HepG2 (cell line): ENCODE data around the gene SECTM1. TPM values are rescaled to one million over a fixed set of nuclear protein-coding genes. Genes with fewer than 3 reads are reported as not detected.

Experiments
- ARNT ChIP-seq: fragments of 450-650 bp; IDR thresholded peaks from 2 replicates; pipeline ENCODE4 v1.6.1; 2017
- ATF7 ChIP-seq, 2 experiments: fragments of 450-650 bp in 1 of 2; sonication (generic) in 1 of 2; formaldehyde crosslinking in 1 of 2; IDR thresholded peaks; 2 replicates each; pipeline versions ENCODE4 v1.4.0 to v1.6.1; 2016 to 2020; ENCODE audit warnings: antibody characterized with exemption in 1 of 2, mild to moderate bottlenecking in 1 of 2, missing genetic modification reagents in 1 of 2
- ERF ChIP-seq: IDR thresholded peaks from 2 replicates; pipeline ENCODE4 v1.6.1; 2018; ENCODE audit warnings: missing biosample characterization, missing genetic modification reagents
- FOXM1 ChIP-seq: sonication (generic); formaldehyde crosslinking; IDR thresholded peaks from 2 replicates; pipeline ENCODE4 v1.5.0; 2020; ENCODE audit warnings: missing genetic modification reagents
- ISL2 ChIP-seq: sonication (generic); formaldehyde crosslinking; IDR thresholded peaks from 2 replicates; pipeline ENCODE4 v1.5.0; 2020; ENCODE audit warnings: missing genetic modification reagents
- KLF6 ChIP-seq: IDR thresholded peaks from 2 replicates; pipeline ENCODE4 v1.8.0; 2016; ENCODE audit warnings: missing biosample characterization, missing genetic modification reagents
- POLR2G ChIP-seq: fragments of 200-400 bp; formaldehyde crosslinking; IDR thresholded peaks from 2 replicates; pipeline ENCODE4 v1.6.1; 2018; ENCODE audit warnings: mild to moderate bottlenecking, low read depth, low read length, moderate library complexity
- PPARG ChIP-seq: conservative IDR thresholded peaks from 2 replicates; pipeline ENCODE4 v1.6.1; 2016; ENCODE audit warnings: missing biosample characterization, missing genetic modification reagents
- SP5 ChIP-seq: IDR thresholded peaks from 2 replicates; pipeline ENCODE4 v1.6.1; 2016; ENCODE audit warnings: low read depth, borderline replicate concordance
- SYNCRIP ChIP-seq: fragments of 200-400 bp; formaldehyde crosslinking; IDR thresholded peaks from 2 replicates; pipeline ENCODE4 v1.6.1; 2018; ENCODE audit warnings: mild to moderate bottlenecking, low read depth, low read length; ENCODE audit not compliant: insufficient read depth
- TAF1 ChIP-seq: sonication (generic); formaldehyde crosslinking; IDR thresholded peaks from 2 replicates; pipeline ENCODE4 v1.4.0; 2020; ENCODE audit warnings: missing genetic modification reagents
- TBL1XR1 ChIP-seq: fragments of 150-350 bp; IDR thresholded peaks from 2 replicates; pipeline ENCODE4 v1.6.1; 2014; ENCODE audit warnings: borderline replicate concordance, low read length; ENCODE audit not compliant: partially characterized antibody
- TOE1 ChIP-seq: sonication (generic); formaldehyde crosslinking; IDR thresholded peaks from 2 replicates; pipeline ENCODE4 v1.4.0; 2020; ENCODE audit warnings: mild to moderate bottlenecking, missing genetic modification reagents
- ZBTB7A ChIP-seq: sonication (generic); formaldehyde crosslinking; IDR thresholded peaks from 2 replicates; pipeline ENCODE4 v1.8.0; 2022; ENCODE audit warnings: mild to moderate bottlenecking, missing genetic modification reagents
- ZMAT3 ChIP-seq: sonication (generic); formaldehyde crosslinking; conservative IDR thresholded peaks from 2 replicates; pipeline ENCODE4 v1.7.0; 2021; ENCODE audit warnings: missing genetic modification reagents
- ZMAT5 ChIP-seq: sonication (generic); formaldehyde crosslinking; IDR thresholded peaks from 2 replicates; pipeline ENCODE4 v1.5.0; 2020; ENCODE audit warnings: mild to moderate bottlenecking, low read depth, missing genetic modification reagents, borderline replicate concordance
- ZNF12 ChIP-seq: sonication (generic); formaldehyde crosslinking; IDR thresholded peaks from 2 replicates; pipeline ENCODE4 v1.5.0; 2020; ENCODE audit warnings: missing genetic modification reagents
- ZNF138 ChIP-seq: sonication (generic); formaldehyde crosslinking; IDR thresholded peaks from 2 replicates; pipeline ENCODE4 v1.5.0; 2020; ENCODE audit warnings: mild to moderate bottlenecking, low read depth, missing genetic modification reagents
- ZNF468 ChIP-seq: sonication (generic); formaldehyde crosslinking; IDR thresholded peaks from 2 replicates; pipeline ENCODE4 v1.8.0; 2022; ENCODE audit warnings: mild to moderate bottlenecking, moderate library complexity, missing genetic modification reagents
- ZNF790 ChIP-seq: sonication (generic); formaldehyde crosslinking; IDR thresholded peaks from 2 replicates; pipeline ENCODE4 v1.8.0; 2022; ENCODE audit warnings: missing genetic modification reagents, mild to moderate bottlenecking, borderline replicate concordance
- ZNF841 ChIP-seq: sonication (generic); formaldehyde crosslinking; IDR thresholded peaks from 2 replicates; pipeline ENCODE4 v1.8.1; 2023; ENCODE audit warnings: missing genetic modification reagents, borderline replicate concordance
- polyA plus RNA-seq, 8 experiments: library from polyadenylated mRNA; depleted of rRNA in 3 of 8; stranded (reverse) in 7 of 8; unstranded in 1 of 8; fragments of >200 nt; fragmentation: Illumina TruSeq in 4 of 8; extraction: Trizol in 4 of 8; gene quantifications; 2 replicates each; pipeline versions ENCODE4 v1.2.1 to v1.2.3, GENCODE V29; 2011 to 2016; ENCODE audit warnings: low read depth in 4 of 8, missing spikeins in 1 of 8, mixed read lengths in 1 of 8; ENCODE audit not compliant: insufficient read depth in 1 of 8
- total RNA-seq, 5 experiments: library from RNA; depleted of rRNA; stranded (reverse); fragments of >200 nt; fragmentation: Illumina TruSeq; extraction: Trizol; gene quantifications; 2 replicates each; pipeline ENCODE4 v1.2.3, GENCODE V29; 2016; ENCODE audit warnings: low read depth in 1 of 5
- TF ChIP-seq, protein P1 (sequence below): sonication (generic); formaldehyde crosslinking; conservative IDR thresholded peaks from 2 replicates; pipeline ENCODE4 v1.8.0; 2022; ENCODE audit warnings: low read depth, missing genetic modification reagents
- TF ChIP-seq, protein P2 (sequence below): sonication (generic); formaldehyde crosslinking; IDR thresholded peaks from 2 replicates; pipeline ENCODE4 v1.8.0; 2022; ENCODE audit warnings: missing genetic modification reagents, mild to moderate bottlenecking, inconsistent platforms, borderline replicate concordance
- TF ChIP-seq, protein P3 (sequence below): IDR thresholded peaks from 2 replicates; pipeline ENCODE4 v1.6.1; 2018; ENCODE audit warnings: missing genetic modification reagents
- TF ChIP-seq, protein P4 (sequence below): sonication (generic); formaldehyde crosslinking; IDR thresholded peaks from 2 replicates; pipeline ENCODE4 v1.5.0; 2020; ENCODE audit warnings: missing genetic modification reagents, mild to moderate bottlenecking, borderline replicate concordance

SECTM1 gene
- total and polyA plus RNA-seq, 2 of the 13 experiments (the other 11 are each of a cell fraction or from before 2014, with no cell fraction given), result 3.5 to 5.3 TPM

DNA sequence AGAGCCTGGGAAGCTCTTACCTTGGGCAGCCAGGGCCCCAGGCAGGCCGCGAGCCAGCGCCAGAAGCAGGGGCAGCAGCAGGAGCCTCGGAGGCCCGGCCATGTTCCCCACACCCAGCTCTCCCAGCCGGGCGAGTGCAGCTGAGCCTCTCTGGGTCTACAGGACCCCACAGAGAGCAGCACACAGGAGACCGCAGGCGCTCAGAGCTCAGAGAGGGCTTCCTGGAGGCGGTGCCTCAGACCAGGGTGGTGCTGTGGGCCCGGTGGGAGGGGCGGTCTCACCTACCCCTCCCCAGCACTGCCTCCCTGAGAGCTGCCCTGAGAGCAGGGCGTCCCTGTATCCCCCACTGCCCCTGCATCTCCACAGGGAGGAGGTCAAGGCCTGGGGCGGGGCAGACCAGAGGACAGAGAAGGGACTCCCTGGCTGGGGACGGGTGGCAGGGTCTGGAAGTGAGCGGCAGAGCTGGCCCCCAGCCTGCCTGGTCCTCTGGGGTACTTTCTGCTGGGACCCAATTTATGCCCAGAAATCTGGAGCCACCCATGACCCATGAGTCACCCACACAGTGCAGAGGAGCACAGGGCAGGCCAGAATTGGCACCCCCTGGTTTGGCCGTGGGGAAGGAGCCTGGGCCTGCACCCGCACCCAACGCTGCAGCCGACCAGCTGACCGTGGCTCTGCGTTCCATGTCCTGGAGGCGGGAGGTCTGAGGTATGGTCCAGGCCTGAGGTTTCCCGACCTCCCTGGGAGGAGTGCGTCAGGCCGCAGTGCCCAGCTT lies 16.0 kb downstream of the SECTM1 start, which contains the start of gene CD7 (continued):
- TF ChIP-seq, protein P1, sequence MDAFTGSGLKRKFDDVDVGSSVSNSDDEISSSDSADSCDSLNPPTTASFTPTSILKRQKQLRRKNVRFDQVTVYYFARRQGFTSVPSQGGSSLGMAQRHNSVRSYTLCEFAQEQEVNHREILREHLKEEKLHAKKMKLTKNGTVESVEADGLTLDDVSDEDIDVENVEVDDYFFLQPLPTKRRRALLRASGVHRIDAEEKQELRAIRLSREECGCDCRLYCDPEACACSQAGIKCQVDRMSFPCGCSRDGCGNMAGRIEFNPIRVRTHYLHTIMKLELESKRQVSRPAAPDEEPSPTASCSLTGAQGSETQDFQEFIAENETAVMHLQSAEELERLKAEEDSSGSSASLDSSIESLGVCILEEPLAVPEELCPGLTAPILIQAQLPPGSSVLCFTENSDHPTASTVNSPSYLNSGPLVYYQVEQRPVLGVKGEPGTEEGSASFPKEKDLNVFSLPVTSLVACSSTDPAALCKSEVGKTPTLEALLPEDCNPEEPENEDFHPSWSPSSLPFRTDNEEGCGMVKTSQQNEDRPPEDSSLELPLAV, result no peak
- no peak for TF ChIP-seq ATF7 (IDR thresholded peaks at IDR 0.05)
- TF ChIP-seq ATF7 (CRISPR knock-in tag; IDR thresholded peaks at IDR 0.05), result no peak
- no peak for TF ChIP-seq ARNT
- TF ChIP-seq, protein P2, sequence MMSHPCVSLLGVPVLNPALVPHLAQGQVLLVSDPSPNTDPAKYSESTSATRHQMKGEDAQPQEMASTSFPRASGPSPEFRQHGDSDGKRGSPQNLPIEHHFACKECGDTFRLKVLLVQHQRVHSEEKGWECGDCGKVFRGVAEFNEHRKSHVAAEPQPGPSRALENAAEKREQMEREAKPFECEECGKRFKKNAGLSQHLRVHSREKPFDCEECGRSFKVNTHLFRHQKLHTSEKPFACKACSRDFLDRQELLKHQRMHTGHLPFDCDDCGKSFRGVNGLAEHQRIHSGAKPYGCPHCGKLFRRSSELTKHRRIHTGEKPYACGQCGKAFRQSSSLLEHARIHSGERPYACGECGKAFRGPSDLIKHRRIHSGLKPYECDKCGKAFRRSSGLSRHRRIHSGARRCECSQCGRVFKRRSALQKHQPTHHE (CRISPR knock-in tag), result peak; percentile 91; the same call in 1 of the 2 replicates
- no peak for TF ChIP-seq ZNF12 (CRISPR knock-in tag)
- TF ChIP-seq ISL2, result no peak; the same call in 1 of the 2 replicates
- TF ChIP-seq ZBTB7A (CRISPR knock-in tag), result no peak; the same call in none of the 2 replicates
- no peak for TF ChIP-seq ZNF468 (CRISPR knock-in tag)
- no peak for TF ChIP-seq ZNF790
- TF ChIP-seq, protein P3, sequence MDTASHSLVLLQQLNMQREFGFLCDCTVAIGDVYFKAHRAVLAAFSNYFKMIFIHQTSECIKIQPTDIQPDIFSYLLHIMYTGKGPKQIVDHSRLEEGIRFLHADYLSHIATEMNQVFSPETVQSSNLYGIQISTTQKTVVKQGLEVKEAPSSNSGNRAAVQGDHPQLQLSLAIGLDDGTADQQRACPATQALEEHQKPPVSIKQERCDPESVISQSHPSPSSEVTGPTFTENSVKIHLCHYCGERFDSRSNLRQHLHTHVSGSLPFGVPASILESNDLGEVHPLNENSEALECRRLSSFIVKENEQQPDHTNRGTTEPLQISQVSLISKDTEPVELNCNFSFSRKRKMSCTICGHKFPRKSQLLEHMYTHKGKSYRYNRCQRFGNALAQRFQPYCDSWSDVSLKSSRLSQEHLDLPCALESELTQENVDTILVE (CRISPR knock-in tag), result no peak
- peak; percentile 20; the same call in 1 of the 2 replicates for TF ChIP-seq ZNF138 (CRISPR knock-in tag)
- TF ChIP-seq ERF (CRISPR knock-in tag), result peak; percentile 51; the same call in 1 of the 2 replicates
- no peak for TF ChIP-seq TAF1 (CRISPR knock-in tag)
- peak; percentile 96 for TF ChIP-seq SP5 (CRISPR knock-in tag)
- TF ChIP-seq TBL1XR1, result no peak
- TF ChIP-seq ZMAT5 (CRISPR knock-in tag), result no peak
- no peak; the same call in 1 of the 2 replicates for TF ChIP-seq ZMAT3 (CRISPR knock-in tag)
- no peak for TF ChIP-seq SYNCRIP
- TF ChIP-seq FOXM1 (CRISPR knock-in tag), result no peak
- peak; percentile 77; the same call in 1 of the 2 replicates for TF ChIP-seq TOE1 (CRISPR knock-in tag)
- peak; percentile 65; the same call in 1 of the 2 replicates for TF ChIP-seq POLR2G
- TF ChIP-seq PPARG, result peak; percentile 50
- no peak for TF ChIP-seq ZNF841 (CRISPR knock-in tag)
- TF ChIP-seq, protein P4, sequence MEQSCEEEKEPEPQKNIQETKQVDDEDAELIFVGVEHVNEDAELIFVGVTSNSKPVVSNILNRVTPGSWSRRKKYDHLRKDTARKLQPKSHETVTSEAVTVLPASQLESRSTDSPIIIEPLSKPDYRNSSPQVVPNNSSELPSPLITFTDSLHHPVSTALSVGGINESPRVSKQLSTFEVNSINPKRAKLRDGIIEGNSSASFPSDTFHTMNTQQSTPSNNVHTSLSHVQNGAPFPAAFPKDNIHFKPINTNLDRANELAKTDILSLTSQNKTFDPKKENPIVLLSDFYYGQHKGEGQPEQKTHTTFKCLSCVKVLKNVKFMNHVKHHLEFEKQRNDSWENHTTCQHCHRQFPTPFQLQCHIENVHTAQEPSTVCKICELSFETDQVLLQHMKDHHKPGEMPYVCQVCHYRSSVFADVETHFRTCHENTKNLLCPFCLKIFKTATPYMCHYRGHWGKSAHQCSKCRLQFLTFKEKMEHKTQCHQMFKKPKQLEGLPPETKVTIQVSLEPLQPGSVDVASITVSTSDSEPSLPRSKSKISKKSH (CRISPR knock-in tag), result peak; percentile 12; the same call in 1 of the 2 replicates
- no peak for TF ChIP-seq KLF6 (CRISPR knock-in tag)
